8988T (cell line): Measurements from ENCODE around the gene PLEKHM3.
"Not testable (repeated sequence)": the region's sequence is repeated elsewhere in the genome, so short reads cannot be mapped to it uniquely, and the experiment has no call there.

Experiments used
- DNase-seq: peaks from one replicate; pipeline ENCODE4 v3.0.0; 2011

The PLEKHM3 gene

DNA sequence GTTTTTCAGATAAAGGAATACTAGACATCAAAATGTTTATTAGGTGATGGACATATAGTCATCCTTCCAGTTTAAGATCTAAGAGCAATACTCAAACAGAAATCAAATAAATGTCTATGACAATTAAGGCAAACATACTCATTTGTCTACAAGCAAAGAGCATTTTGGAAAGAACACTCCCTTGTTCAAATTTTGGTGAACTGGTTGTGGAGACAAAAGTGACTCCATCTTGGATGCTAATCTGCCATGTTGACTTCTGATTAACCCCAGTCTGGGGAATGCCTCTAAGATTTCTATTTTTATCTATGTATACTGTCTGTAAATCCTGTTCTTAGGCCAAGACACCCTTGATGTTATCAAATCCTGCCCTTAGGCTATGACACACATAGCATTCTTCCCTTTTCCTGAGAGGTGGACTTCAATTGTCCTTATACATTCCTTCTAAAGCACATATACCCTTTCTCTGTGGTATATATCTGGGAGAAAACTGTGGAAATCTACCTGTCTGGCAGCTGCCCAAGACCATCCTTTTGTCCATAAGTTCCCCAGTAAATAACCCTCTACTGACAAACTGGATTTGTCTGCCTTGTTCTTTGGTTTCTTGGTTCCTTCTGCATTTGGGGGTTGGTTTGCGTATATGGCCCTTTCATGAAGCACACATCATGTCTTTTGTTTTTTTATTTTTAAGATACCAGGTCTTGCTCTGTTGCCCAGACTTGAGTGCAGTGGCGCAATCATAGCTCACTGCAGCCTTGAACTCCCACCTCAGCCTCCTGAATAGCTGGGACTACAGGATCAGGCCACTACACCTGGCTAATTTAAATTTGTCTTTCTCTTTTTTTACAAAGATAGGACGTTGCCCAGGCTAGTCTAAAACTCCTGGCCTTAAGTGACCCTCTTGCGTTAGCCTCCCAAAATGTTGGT, 12.5 kb upstream of the PLEKHM3 start:
- DNase-seq = no peak

DNA sequence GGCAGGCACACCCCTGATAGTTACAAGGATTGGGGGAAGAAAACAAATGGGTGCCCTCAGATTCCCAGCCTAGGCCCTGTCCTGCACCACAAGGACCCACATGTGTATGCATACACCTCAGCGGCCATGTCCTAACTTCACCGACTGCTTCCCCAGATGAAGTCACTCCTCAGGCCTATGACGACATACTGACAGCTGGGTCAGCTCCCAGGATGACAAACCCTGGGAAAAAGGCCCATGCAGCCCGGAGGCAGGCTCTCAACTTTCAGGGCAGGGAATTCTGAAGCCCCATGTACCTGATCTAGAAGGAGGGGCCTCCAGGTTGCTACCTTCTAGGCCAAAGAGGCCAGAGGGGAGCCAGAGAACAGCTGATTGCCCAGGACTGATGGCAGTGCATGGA, 11.0 kb upstream of the PLEKHM3 start:
- no peak for DNase-seq

DNA sequence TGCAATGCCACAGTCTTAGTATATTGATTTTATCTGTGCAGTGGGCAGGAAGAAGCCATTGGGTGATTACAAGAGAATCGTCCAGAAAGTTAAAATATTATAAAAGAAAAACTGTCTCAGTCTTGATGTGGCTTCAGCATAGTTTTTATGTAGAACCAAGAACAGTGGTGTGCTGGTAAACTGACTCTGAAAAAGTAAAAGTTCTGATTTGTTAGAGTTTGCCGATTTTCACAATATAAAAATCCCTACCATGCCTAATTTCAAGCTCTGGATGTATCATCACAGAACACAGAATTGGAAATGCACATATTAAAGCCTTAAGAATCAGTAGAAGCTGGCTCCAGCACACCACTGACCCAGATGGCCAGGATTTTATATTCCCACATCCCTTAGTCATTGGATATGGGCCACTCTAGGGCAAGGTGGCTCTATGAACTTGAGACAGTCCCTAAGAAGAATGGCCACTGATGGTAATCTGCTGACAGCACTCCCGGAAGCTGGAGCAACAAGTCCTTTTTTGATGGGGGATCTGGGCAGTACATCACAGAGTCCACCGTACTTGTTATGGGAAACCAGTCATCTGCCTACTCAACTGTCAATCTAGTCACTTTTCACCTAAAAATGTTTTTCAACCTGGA, 9.3 kb upstream of the PLEKHM3 start:
- DNase-seq = no peak

DNA sequence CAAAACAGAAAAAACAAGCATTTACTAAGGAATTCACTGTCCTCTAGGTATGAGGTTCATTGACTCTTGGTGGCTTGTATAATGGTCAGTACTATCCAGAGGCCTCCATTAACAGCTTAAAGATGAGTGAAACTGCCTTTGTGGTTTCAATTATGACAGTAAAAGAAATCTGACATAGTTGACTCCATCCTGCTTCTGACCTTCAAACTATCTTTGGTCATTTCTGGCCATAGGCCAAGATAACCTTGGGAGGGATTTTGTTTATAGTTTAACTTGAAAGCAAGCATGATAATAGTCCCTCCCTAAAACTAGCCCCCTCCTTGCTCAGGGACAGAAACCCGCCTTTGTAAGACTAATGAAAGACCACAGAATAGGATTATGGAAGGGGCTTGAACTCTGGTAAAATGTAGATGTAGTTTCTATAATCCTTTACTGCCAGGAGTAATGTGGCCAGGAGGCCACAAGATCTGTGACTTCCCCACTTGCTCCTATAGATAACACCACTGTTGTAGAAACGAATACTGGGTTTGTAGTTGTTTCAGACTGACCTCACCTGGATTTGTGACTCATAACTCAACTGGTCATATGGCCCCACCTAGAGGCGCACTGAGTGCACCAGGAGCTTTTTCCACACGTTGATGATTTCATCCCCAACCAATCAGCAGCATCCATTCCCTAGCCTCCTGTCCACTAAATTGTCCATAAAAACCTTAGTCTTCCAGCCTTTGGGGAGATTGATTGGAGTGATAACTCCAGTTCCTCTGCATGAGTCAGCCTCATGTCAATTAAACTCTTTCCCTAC, 8.6 kb upstream of the PLEKHM3 start:
- DNase-seq = no peak

DNA sequence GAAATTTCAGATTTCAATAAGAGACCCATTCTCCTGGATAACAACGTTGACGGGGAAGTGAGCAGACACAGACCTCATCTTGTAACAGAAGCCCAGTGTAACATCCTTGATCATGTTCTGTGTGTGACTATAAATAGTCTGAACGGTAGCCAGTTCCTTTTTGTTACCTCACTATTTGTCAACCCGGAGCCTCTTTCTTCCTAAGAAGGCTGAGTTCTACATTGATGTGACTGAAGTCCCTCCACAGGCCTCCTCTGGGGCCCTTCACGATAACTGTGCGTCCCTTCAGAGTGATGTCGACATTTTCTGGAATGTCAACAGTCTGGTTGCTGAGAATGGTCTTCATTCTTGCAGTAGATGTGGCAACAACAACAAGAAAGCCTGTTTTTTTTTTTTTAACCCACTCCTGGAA, 6.3 kb upstream of the PLEKHM3 start:
- no peak for DNase-seq

DNA sequence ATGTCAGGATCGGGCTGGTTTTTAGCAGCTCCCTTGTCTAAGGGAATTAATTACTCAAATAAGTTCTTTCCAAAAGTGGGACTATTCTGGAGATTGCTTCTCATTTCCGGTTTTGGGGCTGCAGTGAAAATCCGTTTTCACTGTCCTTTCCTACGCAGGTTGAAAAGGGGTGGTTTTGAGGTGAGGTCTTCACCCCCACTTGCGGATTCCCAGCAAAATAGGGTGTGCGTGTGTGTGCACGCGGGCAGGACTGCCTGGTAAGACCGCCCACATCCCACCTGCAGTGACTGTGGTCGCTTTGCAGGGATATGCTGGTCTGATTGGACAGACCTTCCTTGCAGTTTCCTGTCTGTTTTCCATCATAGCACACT, 472 bp upstream of the PLEKHM3 start:
- DNase-seq = no peak

DNA sequence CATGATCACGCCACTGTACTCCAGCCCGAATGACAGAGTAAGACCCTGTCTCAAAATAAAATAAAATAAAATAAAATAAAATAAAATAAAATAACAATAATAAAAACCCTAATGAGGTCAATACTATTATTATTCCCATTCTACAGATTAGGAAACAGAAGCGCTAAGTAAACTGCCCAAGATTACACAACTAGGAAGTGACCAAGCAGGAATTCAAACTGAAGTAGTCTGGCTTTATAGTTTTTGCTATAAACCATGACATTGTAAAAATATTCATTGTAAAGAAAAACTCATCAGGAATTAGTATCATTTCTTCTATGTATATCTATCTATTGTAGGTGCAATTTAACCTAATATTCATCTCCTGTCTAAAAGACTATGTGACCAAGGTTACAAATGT, 1.2 kb downstream of the PLEKHM3 start:
- no peak for DNase-seq

DNA sequence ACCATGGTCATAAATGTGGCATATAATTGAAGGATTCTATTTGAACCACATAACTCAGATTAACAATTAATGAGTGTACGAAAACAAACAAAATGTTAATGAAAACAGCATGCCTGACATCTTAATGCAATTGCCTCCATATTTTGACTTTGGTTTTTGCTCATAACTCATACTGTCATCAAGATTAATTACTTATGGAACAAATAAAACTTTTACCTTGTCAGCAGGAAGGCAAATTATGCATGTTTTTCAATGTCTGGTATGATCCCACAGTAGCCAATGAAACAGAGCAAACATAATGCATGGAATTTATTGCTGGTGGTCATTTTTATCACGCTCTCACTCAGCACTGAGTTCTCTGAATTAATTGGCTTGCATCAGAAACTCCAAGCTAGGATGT, 5.1 kb downstream of the PLEKHM3 start:
- DNase-seq = no peak

DNA sequence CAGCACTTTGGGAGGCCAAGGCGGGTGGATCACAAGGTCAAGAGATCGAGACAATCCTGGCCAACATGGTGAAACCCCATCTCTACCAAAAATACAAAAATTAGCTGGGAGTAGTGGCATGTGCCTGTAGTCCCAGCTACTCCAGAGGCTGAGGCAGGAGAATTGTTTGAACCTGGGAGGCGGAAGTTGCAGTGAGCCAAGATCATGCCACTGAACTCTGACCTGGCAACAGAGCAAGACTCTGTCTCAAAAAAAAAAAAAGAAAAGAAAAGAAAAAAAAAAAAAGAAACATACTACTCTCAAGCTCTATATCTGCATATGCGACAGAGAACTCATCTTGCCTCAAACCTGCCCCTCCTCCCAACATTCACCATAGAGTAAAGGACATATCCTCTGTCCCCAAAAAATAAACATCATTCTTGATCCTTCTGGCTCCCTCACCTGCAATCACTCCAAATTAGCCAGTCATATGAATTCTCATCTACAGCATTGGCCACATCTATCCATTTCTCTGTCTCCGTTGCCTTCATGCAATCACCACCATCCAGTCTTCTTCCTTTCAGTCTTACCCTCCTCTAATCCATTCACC, 7.1 kb downstream of the PLEKHM3 start:
- DNase-seq = not testable (repeated sequence)

DNA sequence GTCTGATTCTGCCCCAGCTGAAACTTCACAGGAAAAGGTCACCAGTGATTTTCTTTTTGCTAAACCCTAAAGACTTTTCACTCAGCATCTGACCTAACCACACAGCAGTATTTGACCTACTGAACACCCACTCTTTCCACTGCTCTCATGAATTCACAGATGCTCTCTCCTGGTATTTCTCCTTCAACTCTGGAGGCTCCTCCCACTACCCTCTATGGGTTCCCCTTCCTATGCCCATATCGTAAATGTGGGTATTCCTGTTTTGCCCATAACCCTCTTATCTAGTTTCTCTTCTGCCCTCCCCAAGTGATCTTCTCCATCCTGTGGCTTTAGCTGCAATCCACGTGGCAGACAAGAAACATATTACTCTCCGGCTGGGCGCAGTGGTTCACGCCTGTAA, 7.6 kb downstream of the PLEKHM3 start:
- DNase-seq = no peak

DNA sequence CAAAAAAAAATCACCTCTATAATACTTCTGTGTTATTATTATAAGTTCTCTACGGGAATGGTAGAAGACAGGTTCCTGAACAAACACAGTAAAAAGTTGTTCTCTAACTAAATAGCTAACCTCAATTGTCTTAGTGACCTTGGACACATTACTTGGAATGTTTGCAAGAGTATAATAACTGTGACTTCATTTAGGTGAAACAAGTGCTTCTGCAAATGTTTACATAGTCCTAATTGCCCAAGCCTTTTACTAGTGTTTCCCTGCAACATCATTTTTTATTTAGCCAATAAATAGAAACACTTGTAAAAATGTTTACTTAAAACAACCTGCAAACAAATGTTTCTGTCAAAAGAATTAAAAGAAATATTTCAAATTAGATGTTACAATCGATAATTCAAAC, 9.9 kb downstream of the PLEKHM3 start:
- DNase-seq = no peak

DNA sequence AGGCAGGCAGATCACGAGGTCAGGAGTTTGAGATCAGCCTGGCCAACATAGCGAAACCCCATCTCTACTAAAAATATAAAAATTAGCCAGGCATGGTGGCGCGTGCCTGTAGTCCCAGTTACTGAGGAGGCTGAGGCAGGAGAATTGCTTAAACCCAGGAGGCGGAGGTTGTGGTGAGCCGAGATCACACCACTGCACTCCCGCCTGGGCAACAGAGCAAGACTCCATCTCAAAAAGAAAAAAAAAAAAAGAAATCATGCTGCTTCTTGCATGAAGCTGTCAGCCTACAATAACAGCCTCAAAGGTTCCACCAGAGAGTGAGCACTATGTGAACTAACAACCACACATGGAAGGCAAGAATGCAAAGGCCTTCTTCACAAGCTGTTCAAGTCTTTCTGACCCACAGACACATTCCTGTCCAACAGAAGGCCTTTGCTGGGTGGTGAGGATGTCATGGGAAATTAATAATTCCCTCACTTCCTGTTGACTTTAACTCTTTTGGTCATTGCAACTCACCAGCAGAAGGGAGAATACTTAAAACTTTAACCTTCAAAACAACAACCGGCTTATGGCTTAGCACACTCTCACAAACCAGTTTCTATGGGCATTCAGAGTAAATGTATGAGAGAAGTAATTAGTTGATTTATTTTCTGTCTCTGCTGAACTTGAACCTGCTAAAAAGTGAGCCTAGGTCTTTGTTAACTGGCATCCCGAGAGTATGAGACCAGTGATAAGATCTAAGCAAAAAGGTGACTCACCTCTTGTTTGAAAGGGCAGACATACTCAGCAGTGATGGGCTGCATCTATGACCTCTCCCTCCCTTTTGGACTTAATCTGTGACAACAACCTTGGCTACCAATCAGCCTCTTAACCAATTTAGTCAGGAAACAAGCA, 11.8 kb downstream of the PLEKHM3 start:
- no peak for DNase-seq

DNA sequence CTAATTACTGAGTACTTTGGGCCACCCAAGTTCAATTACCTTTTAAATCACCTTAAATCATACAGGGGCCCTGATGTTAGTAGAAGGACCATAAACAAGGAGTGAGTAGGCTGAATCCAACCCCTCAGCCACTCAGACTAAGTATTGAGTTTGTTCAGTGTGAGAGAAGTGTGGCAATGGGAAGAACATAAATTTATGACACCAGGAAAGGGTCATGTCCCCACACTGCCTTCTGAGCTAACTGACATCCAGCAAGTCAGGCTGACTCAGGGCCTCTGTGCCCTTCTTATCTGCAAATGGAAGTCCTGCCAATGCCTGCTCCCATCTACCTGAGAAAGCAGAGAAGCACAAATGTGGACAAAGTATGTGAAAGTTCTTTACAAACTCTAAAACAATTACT, 12.9 kb downstream of the PLEKHM3 start:
- DNase-seq = no peak

DNA sequence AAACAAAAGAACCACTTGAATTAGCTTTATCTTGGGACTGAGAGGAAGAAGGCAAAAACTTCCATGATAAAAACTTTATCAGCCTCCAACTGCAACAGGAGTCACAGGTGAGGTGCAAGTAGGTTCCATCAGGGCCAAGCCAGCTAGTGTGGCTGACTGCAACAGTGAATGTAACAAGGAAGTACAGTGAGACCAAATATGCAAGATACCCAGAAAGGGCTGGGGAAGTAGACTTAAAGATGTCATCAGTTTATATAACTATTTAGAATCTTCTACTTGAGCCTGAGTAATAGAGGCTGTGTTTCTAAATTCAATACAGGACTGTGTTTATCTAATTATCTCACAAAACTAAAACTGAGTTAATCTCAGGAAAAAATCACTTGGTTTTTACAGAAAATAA, 14.8 kb downstream of the PLEKHM3 start:
- DNase-seq = no peak

DNA sequence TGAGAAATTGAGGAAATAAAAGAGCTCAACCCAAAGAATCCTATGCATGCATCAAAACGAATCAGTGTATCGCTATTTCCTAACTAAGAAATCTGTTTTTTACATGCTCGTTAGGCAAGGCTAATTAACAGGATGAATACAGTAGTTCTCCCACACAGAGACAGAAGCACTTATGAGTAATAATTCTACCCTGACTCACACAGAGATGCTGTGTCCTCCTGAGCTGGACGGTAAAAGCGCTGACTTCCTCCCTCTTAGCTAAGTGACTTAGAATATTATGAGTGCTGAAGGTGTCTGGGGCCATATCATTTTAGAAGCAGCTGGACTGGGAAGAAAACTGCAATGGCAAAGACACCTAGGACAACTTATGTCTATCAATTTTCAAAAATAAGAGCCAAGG, 18.5 kb downstream of the PLEKHM3 start:
- DNase-seq = no peak

DNA sequence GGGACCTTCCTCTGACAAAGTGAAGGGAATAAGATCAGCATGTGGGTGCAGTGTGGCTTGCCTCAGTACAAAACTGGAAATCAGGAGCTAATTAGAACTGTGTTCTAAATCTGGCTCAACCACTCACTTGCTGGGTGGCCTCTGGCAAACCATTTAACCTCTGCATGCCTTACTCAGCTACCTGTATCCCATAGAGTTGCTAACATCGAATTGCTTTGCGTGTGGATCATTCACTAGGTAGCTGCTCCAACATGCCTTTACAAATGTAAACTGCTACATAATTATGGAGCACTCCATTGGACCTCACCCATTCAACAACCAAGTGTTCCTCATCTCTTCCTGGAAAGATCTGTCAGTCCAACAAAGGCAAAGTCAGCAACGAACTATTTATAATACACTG, 19.0 kb downstream of the PLEKHM3 start:
- no peak for DNase-seq

DNA sequence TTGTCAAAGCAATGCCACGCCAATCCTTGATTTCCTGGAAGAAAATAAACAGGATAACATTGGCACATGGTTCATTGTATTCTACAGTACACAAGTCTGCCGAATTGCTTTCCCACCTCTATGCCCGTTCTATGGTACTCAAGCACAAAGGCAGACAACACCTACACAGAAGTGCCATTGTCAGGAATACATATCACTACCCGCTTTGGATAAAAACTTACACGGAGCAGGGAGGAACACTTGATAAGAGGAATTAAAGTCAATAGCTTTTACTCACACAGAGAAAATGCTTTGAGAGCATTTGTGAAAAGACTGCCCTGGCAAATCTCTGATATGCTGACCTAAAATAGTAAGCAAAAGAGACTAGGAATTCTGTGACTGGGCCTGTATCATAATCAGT, 23.4 kb downstream of the PLEKHM3 start:
- no peak for DNase-seq

DNA sequence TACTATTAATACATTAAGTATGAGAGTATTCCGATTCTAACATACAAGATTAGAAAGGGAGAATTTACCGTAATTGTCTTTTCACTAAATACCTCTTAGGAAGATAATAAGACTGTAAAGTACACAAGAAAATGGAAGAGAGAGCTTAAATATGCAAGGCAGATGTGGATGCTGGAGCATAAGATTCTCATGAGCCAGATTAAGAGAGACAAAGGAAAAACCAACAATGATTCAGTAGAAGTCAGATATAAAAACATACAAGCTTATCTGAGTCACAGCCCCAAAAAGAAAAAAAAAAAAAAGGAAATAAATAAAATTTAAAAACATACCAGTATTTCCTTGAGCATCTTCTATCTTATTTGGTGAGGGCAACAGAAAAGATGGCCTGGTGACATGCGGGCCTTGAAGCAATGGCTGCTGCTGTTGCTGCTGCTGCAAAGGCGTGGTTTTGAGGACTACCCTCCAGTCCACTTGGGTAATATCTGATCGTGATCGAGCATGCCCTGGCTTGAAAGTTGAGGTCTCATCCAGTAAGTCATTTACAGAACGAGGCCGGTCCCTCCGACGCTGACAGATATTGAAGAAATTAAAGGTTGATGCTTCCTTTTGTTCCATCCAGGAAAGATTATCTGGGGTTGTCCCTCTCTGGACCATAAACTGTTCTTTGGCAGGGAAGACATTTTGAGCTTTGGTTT, 24.5 kb downstream of the PLEKHM3 start:
- DNase-seq = no peak

DNA sequence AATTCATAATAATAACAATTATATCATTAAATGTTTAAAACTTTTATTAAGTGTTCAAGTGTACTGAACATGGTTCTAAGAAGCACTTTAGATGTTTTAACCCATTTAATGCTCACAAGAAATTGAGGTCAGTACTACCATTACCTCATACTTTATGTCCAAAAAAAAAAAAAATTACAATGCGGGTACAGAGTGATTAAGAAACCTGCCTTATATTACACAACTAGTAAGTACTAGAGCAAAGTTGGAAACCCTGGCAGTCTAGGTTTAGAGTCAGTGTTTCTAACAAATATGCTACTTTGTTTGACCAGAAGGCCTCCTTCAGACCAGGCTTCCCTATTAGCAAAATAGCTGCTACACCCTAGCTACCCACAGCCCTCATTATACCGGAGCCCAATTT, 28.5 kb downstream of the PLEKHM3 start:
- DNase-seq = no peak

DNA sequence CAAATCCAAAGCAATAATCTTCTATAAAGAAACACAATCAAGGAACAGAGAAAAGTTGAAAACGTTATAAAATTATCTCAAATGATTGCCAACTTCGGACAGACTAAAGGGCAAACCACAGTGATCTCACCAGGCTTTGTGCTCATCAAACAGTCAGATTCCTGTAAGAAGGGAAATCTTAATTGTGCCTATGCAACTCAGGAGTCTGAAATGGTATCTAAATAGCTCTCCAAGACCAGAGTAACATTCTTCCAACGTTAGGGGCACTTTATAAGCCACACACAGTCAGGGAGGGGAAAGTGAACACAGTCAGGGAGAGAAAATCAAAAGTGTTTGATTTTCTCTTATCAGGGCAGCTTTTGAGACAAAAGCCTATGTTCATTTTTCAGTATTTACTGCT, 29.4 kb downstream of the PLEKHM3 start:
- DNase-seq = no peak

DNA sequence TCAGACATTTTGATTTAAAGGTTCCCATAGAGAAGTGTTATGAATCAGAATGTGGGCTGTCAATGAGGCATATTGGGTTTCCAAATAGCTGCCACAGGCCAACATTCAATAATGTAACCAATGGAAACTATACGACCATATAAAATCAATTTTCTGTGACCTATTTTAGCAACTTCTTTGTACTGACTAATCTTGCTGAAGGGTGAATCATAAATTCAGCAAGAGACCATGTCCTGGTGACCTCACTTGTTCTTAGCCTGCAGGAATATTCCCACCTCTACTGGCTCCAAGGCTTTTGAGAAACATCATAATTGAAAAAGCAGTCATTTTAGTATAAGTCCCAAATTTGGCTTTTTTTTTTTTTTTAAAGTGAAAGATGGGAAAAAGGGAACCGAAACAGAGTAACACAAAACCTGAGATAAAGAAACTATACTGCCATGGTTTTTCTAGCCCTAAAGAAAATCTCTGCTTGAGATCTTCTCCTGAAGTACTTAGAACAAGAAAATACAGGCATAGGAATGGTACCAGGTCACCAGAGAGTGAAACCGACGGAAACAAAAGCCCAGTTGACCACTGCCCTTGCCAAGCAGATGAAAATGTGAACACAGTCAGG, 32.1 kb downstream of the PLEKHM3 start:
- DNase-seq = no peak
